ENCODE measurements around the gene CREB5.

Gene CREB5

DNA sequence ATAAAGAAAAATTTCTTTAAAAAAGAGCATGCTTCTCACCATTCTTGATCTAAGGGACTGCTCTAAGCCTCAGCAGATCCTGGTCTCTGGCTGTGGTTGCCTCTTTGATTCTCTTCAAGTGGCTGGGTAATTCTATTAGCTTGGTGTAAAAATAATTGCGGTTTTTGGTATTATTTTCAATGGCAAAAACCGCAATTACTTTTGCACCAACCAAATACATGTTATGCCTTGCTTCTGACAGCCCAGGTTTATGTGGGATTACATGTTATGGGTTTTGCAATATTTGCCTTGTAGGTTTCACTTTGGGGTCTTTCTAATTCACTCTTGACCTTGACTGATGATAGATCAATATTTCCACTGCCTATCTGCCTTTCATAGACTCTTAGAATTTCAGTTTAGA lies 20.0 kb upstream of the CREB5 start:
- TF ChIP-seq EP300 (IDR thresholded peaks at IDR 0.05; ENCODE audit: borderline replicate concordance) (no peak), USF1 (IDR thresholded peaks at IDR 0.05) (no peak), ZBTB7A (IDR thresholded peaks at IDR 0.05; ENCODE audit: low read depth) (no peak), FOXM1 (IDR thresholded peaks at IDR 0.05; ENCODE audit: borderline replicate concordance, low read depth) (no peak), REST (IDR thresholded peaks at IDR 0.05; ENCODE audit: low read depth) (no peak), TAF1 (IDR thresholded peaks at IDR 0.05; ENCODE audit: low read depth) (no peak), YY1 (IDR thresholded peaks at IDR 0.05; ENCODE audit: low read depth) (no peak), RAD21 (IDR thresholded peaks at IDR 0.05; ENCODE audit: low read depth) (no peak), TCF12 (IDR thresholded peaks at IDR 0.05; ENCODE audit: low read depth) (no peak), CEBPB (IDR thresholded peaks at IDR 0.05) (no peak), CREB1 (IDR thresholded peaks at IDR 0.05; ENCODE audit: low read depth) (no peak), NFIC (IDR thresholded peaks at IDR 0.05) (no peak)
- TF ChIP-seq, protein P1, sequence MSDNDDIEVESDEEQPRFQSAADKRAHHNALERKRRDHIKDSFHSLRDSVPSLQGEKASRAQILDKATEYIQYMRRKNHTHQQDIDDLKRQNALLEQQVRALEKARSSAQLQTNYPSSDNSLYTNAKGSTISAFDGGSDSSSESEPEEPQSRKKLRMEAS (IDR thresholded peaks at IDR 0.05) = no peak

DNA sequence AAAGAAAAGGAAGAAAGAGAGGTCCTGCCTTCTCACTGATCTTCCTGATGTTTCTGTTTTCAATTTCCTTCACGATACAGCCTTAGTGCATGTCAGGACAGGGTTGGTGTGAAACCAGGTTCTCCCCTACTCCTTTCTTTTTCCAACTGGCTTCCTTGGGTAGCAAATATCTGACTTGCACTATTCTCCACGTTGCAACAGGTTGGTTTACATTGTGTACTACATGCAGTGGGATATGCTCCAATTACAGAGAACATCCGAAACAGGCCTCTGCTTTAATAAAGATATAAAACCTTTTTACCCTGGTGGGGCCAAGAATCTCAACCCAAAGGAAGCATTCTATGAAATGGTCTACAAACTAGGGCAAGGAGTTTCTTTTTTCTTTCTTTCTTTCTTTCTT lies 16.9 kb upstream of the CREB5 start:
- no peak for TF ChIP-seq CEBPB (IDR thresholded peaks at IDR 0.05)
- no peak for TF ChIP-seq EGR1 (IDR thresholded peaks at IDR 0.05)
- no peak for TF ChIP-seq TAF1 (IDR thresholded peaks at IDR 0.05; ENCODE audit: low read depth)
- no peak for TF ChIP-seq NFIC (IDR thresholded peaks at IDR 0.05)
- no peak for TF ChIP-seq REST (IDR thresholded peaks at IDR 0.05; ENCODE audit: low read depth)
- no peak for TF ChIP-seq EP300 (IDR thresholded peaks at IDR 0.05; ENCODE audit: borderline replicate concordance)
- TF ChIP-seq, protein P1 (IDR thresholded peaks at IDR 0.05) = no peak
- TF ChIP-seq TCF12 (IDR thresholded peaks at IDR 0.05; ENCODE audit: low read depth) = no peak
- TF ChIP-seq YY1 (IDR thresholded peaks at IDR 0.05; ENCODE audit: low read depth) = no peak
- no peak for TF ChIP-seq RAD21 (IDR thresholded peaks at IDR 0.05; ENCODE audit: low read depth)
- no peak for TF ChIP-seq TEAD4 (IDR thresholded peaks at IDR 0.05)
- TF ChIP-seq ZBTB7A (IDR thresholded peaks at IDR 0.05; ENCODE audit: low read depth) = no peak
- no peak for TF ChIP-seq CREB1 (IDR thresholded peaks at IDR 0.05; ENCODE audit: low read depth)
- no peak for TF ChIP-seq FOXM1 (IDR thresholded peaks at IDR 0.05; ENCODE audit: borderline replicate concordance, low read depth)

- no peak for TF ChIP-seq RAD21 (IDR thresholded peaks at IDR 0.05; ENCODE audit: low read depth)
- TF ChIP-seq, protein P1 (IDR thresholded peaks at IDR 0.05) = no peak
- no peak for TF ChIP-seq TAF1 (IDR thresholded peaks at IDR 0.05; ENCODE audit: low read depth)
- no peak for TF ChIP-seq TEAD4 (IDR thresholded peaks at IDR 0.05)
- TF ChIP-seq REST (IDR thresholded peaks at IDR 0.05; ENCODE audit: low read depth) = no peak
- TF ChIP-seq YY1 (IDR thresholded peaks at IDR 0.05; ENCODE audit: low read depth) = no peak
- TF ChIP-seq EP300 (IDR thresholded peaks at IDR 0.05; ENCODE audit: borderline replicate concordance) = no peak
- TF ChIP-seq TCF12 (IDR thresholded peaks at IDR 0.05; ENCODE audit: low read depth) = no peak
- TF ChIP-seq FOXM1 (IDR thresholded peaks at IDR 0.05; ENCODE audit: borderline replicate concordance, low read depth) = no peak
- no peak for TF ChIP-seq NFIC (IDR thresholded peaks at IDR 0.05)
- no peak for TF ChIP-seq ZBTB7A (IDR thresholded peaks at IDR 0.05; ENCODE audit: low read depth)
- TF ChIP-seq EGR1 (IDR thresholded peaks at IDR 0.05) = no peak
Observed at GRCh38 chr7:28395831-28396230, 16.5 kb upstream of the CREB5 start.

- TF ChIP-seq YY1 (IDR thresholded peaks at IDR 0.05; ENCODE audit: low read depth) = no peak
- no peak for TF ChIP-seq TEAD4 (IDR thresholded peaks at IDR 0.05)
- TF ChIP-seq EGR1 (IDR thresholded peaks at IDR 0.05) = no peak
- TF ChIP-seq FOXM1 (IDR thresholded peaks at IDR 0.05; ENCODE audit: borderline replicate concordance, low read depth) = no peak
- no peak for TF ChIP-seq RAD21 (IDR thresholded peaks at IDR 0.05; ENCODE audit: low read depth)
- no peak for TF ChIP-seq USF1 (IDR thresholded peaks at IDR 0.05)
- TF ChIP-seq REST (IDR thresholded peaks at IDR 0.05; ENCODE audit: low read depth) = no peak
- no peak for TF ChIP-seq EP300 (IDR thresholded peaks at IDR 0.05; ENCODE audit: borderline replicate concordance)
Observed at GRCh38 chr7:28397141-28397540, 15.2 kb upstream of the CREB5 start.
